Upper lobe of left lung (tissue), 4 donors: Measurements from ENCODE around the gene FGR.

Experiments used
- EP300 ChIP-seq, 4 donors: sonication (generic); formaldehyde crosslinking; IDR thresholded peaks; one replicate each; pipeline ENCODE4 v1.5.1; 2017; ENCODE audit warnings: antibody characterized with exemption in 4 of 4, control low read depth in 2 of 4
- POLR2A ChIP-seq, 4 donors: fragments of 450-650 bp; IDR thresholded peaks; one replicate each; pipeline ENCODE4 v1.5.1; 2016 to 2017; ENCODE audit warnings: antibody characterized with exemption in 4 of 4, mild to moderate bottlenecking in 2 of 4
- TF ChIP-seq, protein P1 (sequence below), 6 experiments: fragments of 450-650 bp in 4 of 6; fragments of 200-600 bp in 2 of 6; sonication (generic) in 2 of 6; IDR thresholded peaks; one replicate each; pipeline ENCODE4 v1.5.1; 2016 to 2019; ENCODE audit warnings: antibody characterized with exemption in 6 of 6

DNA sequence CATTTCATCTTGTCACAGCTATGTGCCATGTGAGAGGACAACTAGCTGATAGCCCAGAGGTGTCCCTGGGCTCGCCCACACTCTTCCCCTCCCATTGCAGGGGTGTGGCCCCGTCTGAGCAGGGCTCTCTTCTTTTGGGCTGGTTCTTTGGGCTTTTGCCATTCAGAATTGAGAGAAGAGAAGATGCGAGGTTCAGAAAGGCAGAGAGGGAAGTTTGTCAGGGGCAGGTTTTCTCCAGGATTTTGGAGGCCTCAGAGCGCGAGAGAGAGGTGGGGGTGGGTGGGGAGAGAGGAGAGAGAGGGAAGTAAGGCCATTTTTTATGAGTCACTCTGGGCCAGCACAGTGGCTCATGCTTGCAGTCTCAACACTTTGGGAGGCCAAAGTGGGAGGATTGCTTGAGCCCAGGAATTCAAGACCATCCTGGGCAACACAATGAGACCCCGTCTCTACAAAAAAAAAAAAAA, 31.8 kb upstream of the FGR start:
- TF ChIP-seq, protein P1, sequence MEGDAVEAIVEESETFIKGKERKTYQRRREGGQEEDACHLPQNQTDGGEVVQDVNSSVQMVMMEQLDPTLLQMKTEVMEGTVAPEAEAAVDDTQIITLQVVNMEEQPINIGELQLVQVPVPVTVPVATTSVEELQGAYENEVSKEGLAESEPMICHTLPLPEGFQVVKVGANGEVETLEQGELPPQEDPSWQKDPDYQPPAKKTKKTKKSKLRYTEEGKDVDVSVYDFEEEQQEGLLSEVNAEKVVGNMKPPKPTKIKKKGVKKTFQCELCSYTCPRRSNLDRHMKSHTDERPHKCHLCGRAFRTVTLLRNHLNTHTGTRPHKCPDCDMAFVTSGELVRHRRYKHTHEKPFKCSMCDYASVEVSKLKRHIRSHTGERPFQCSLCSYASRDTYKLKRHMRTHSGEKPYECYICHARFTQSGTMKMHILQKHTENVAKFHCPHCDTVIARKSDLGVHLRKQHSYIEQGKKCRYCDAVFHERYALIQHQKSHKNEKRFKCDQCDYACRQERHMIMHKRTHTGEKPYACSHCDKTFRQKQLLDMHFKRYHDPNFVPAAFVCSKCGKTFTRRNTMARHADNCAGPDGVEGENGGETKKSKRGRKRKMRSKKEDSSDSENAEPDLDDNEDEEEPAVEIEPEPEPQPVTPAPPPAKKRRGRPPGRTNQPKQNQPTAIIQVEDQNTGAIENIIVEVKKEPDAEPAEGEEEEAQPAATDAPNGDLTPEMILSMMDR (IDR thresholded peaks at IDR 0.05) = no peak
- TF ChIP-seq POLR2A (IDR thresholded peaks at IDR 0.05) (no peak), EP300 (IDR thresholded peaks at IDR 0.05) (no peak)
